GM18508 (cell line): ENCODE results near the gene TMEM145.
"Not testable (repeated sequence)": the region's sequence is repeated elsewhere in the genome, so short reads cannot be mapped to it uniquely, and the experiment has no call there.

Source experiments
- ATAC-seq: cut with Tn5 transposase; IDR thresholded peaks from one replicate; pipeline ENCODE4 v1.9.1; 2021; ENCODE audit warnings: moderate number of reproducible peaks; ENCODE audit not compliant: insufficient read depth, unreplicated experiment

The TMEM145 gene

GRCh38 chr19:42313096-42313839, at the start of gene TMEM145:
Gene TMEM145, plus strand, starts transcription at chr19:42313309. Its CDS starts 68 bp downstream, at chr19:42313377.
- ATAC-seq: no peak

GRCh38 chr19:42266105-42266504, 47.0 kb upstream of the TMEM145 start:
- ATAC-seq: not testable (repeated sequence)

DNA sequence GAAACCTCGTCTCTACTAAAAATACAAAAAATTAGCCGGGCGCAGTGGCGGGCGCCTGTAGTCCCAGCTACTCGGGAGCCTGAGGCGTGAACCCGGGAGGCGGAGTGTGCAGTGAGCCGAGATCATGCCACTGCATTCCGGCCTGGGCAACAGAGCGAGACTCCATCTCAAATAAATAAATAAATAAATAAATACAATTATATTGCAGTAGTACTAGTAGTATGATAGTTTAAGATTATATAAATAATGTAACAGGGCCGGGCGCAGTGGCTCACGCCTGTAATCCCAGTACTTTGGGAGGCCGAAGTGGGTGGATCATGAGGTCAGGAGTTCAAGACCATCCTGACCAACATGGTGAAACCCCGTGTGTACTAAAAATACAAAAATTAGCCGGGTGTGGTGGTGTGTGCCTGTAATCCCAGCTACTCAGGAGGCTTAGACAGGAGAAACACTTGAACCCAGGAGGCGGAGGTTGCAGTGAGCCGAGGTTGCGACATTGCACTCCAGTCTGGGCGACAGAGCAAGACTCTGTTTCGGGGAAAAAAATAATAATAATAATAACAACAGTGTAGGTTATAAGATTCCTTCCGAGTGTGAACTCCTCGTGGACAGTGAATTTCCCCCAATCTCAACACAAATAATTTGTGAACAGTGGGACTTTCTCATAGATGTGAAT, 46.0 kb upstream of the TMEM145 start:
- ATAC-seq: not testable (repeated sequence)

DNA sequence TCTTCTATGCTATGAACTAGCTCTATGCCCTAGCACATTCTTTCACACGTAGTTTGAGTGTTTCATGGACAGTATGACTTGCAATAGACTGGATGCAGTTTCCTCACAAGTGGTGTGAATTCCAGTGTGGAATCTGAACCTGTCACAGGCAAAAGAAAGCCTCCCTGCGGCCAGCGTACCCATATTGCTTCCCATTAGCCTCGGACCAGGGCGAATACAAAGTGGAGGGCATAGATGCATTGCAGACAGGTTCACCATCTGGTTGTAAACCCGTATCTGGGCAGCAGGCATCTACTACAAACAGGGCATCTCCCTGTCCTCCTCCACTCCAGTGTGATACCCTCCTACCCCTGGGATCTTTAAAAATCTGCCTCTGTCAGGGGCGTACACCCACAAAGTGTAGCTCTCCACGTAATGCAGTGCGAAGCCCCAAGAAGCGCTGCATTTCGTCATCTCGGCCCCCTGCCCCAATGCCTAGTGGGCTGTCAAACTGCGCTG, 45.4 kb upstream of the TMEM145 start:
- ATAC-seq: no peak

- ATAC-seq: peak; percentile 41
These were observed 44.9 kb upstream of the TMEM145 start for GRCh38 chr19:42268142-42268703.

DNA sequence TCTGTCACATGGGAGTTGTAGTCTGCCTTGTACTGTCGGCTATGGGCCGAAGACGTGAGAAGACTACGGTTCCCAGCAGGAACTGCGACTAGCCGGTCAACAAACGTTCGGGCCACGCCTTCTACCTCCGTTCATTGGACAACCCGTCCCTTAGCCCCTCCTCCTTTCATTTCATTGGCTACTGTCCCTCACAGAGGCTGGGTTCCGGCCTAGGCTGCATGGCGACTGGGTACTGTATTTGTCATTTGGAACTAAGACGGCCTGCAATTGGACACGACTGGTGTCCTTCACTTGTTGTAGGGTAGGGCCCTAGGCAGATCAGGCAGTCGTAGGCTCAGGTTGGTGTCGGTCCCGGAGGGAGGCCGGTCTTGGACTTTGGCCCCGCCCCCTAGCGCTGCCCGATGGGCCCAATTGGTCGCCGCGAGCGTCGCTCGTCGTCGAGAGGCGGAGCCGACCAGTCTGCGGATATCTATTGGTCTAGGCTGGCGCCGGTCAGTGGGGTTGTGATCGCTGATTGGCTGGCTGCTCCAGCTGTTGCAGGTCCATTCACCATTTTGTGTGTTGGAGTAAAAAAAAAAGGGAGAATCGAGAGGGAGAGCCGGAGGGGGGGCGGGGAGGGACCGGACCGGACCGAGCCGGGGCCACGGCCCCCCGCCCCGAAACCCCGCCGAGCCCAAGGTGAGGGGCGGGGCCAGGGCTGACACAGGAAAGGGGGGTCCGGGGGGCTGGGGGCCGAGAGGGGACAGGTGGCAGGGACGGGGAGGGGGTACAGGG, 44.2 kb upstream of the TMEM145 start, which contains the start of gene CIC:
Gene CIC, plus strand, starts transcription at position 549 of the 774 bp plus-strand sequence. CDS start 2,532 bp downstream, outside the sequence.
- ATAC-seq: peak; percentile 46

DNA sequence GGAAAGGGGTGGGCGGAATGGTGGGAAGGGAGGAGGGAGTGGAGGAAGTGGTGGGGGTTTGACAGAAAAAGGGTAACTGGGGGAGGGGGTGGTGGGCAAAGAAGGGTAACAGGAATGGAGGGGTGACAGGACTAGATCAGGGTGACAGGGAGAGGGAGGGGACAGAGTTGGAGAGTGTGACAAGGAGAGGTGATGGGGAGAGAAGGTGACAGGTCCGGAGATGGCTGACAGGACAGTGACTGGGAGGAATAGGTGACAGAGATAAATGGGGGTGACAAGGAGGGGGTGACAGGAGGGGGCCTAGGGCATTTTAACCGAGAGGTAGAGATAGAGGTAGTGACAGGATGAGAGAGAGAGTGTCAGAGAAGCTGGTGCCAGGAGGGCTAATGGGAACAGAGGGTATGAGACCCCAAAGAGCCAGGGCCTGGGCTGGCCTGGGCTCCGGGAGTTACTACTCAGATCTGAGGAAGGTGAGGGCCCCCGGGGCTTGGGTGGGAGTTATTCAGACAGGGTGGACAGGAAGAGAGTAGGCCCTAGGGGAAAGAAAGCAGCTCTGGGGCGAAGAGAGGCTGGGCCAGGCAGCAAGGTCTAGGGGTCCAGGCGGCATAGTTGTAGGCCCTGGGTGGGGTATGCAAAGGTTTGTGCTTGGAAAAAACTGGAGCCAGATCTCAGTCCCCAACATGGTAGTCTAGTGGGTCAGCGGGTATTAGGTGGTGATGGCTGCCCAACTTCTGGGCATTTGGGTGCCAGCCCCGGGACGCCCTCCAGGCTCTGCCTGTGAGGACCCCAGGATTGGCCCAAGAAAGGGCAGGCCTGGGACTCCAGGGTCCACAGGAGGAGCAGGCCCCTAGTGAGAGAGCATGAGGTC, 43.4 kb upstream of the TMEM145 start:
- ATAC-seq: no peak

GRCh38 chr19:42270346-42271044, 42.6 kb upstream of the TMEM145 start:
- ATAC-seq: no peak

DNA sequence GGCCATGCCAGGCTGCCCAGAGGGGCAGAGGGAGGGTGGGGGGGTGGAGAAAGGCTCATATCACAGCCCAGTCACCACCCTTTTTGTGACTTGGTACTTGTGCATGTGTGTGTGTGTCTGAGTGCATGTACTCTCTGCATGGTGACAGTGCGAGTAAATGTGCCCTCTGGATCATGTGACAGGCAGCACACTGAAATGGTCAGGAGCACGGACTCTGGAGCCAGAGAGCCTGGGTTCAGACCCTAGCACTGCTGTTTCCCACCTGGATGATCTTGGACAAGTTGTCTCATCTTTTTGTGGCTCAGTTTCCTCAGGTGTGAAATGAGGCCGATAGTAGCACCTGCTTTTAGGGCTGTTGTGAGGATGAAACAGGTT, 42.1 kb upstream of the TMEM145 start:
- ATAC-seq: no peak

DNA sequence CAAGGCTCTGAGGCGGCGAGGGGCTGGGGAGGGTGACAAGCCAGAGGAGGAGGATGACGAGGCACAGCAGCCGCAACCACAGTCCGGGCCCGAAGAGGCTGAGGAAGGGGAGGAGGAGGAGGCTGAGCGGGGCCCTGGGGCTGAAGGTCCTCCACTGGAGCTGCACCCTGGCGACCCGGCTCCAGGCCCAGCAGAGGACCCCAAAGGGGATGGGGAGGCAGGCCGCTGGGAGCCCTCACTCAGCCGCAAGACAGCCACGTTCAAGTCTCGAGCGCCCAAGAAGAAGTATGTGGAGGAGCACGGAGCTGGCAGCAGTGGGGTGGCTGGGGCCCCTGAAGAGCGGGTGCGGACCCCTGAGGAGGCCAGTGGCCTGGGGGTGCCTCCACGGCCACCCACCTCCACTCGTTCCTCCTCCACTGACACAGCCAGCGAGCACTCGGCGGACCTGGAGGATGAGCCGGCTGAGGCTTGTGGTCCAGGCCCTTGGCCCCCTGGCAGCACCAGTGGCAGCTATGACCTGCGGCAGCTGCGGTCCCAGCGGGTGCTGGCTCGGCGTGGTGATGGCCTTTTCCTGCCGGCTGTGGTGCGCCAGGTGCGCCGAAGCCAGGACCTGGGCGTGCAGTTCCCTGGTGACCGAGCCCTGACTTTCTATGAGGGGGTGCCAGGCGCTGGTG, 41.1 kb upstream of the TMEM145 start:
- ATAC-seq: no peak

DNA sequence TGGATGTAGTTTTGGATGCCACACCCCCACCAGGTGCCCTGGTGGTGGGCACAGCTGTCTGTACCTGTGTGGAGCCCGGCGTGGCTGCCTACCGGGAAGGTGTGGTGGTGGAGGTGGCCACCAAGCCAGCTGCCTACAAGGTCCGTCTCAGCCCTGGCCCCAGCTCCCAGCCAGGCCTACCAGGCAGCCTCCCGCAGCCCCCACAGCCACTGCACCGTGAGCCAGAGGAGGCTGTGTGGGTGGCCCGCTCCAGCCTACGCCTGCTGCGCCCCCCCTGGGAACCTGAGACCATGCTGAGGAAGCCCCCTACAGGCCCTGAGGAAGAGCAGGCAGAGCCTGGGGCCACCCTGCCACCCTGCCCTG, 40.6 kb upstream of the TMEM145 start:
- ATAC-seq: no peak

GRCh38 chr19:42272989-42273406, 40.1 kb upstream of the TMEM145 start:
- no peak for ATAC-seq

DNA sequence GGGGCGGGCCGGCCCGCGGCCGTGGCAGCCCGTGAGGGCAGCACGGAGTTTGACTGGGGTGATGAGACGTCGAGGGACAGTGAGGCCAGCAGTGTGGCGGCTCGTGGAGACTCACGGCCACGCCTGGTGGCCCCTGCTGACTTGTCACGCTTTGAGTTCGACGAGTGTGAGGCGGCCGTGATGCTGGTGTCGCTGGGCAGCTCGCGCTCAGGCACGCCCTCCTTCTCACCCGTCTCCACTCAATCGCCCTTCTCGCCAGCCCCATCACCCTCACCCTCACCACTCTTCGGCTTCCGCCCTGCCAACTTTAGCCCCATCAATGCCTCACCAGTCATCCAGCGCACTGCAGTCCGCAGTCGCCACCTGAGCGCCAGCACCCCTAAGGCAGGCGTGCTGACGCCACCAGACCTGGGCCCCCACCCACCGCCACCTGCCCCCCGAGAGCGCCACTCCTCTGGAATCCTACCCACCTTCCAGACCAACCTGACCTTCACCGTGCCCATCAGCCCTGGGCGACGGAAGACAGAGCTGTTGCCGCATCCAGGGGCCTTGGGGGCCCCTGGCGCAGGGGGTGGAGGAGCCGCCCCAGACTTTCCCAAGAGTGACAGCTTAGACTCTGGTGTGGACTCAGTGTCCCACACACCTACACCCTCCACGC, 39.6 kb upstream of the TMEM145 start:
- ATAC-seq: no peak

DNA sequence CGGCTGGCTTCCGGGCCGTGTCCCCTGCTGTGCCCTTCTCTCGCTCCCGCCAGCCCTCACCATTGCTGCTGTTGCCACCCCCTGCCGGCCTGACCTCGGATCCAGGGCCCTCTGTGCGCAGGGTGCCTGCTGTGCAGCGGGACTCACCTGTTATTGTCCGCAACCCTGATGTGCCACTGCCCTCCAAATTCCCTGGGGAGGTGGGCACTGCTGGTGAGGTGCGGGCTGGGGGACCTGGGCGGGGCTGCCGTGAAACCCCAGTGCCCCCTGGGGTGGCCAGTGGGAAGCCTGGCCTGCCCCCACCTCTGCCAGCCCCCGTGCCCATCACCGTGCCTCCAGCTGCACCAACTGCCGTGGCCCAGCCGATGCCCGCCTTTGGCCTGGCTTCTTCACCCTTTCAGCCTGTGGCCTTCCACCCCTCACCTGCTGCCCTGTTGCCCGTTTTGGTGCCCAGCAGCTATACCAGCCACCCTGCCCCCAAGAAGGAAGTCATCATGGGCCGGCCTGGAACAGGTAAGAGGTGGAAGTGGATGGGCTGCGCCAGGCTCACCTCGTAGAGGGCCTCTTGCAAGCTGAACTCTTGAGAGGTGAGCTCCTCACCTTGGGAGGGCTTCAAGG, 38.9 kb upstream of the TMEM145 start:
- ATAC-seq: no peak

GRCh38 chr19:42275103-42275502, 38.0 kb upstream of the TMEM145 start:
- ATAC-seq: no peak

GRCh38 chr19:42275517-42275916, 37.6 kb upstream of the TMEM145 start:
- no peak for ATAC-seq

- ATAC-seq: no peak
These were observed 36.8 kb upstream of the TMEM145 start for GRCh38 chr19:42276284-42276683.

- ATAC-seq: no peak
These were observed 36.3 kb upstream of the TMEM145 start for GRCh38 chr19:42276821-42277220.
